ENCODE measurements around the gene STMN3.
"Not testable (repeated sequence)": the region's sequence is repeated elsewhere in the genome, so short reads cannot be mapped to it uniquely, and the experiment has no call there.

DNA sequence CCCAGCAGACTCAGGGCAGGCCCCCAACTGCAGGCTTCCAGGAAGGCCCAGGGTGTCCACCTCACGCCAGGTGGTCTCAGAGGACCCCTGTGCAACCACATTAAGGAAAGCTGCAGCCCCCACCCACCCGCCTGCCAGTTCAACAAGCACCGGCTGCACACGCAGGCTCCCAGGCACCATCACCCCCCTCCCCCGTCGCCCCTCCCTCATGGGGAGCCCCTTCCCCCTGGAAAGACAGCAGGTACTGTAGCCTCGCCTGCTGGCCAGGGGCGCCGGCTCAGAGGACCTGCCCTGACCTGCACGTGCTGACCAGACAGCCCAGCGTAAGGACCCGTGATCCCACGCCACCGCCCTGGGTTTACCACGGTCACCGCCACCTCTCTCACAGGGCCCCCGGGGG is 12.5 kb downstream of the STMN3 start:
- TF ChIP-seq, protein P1, sequence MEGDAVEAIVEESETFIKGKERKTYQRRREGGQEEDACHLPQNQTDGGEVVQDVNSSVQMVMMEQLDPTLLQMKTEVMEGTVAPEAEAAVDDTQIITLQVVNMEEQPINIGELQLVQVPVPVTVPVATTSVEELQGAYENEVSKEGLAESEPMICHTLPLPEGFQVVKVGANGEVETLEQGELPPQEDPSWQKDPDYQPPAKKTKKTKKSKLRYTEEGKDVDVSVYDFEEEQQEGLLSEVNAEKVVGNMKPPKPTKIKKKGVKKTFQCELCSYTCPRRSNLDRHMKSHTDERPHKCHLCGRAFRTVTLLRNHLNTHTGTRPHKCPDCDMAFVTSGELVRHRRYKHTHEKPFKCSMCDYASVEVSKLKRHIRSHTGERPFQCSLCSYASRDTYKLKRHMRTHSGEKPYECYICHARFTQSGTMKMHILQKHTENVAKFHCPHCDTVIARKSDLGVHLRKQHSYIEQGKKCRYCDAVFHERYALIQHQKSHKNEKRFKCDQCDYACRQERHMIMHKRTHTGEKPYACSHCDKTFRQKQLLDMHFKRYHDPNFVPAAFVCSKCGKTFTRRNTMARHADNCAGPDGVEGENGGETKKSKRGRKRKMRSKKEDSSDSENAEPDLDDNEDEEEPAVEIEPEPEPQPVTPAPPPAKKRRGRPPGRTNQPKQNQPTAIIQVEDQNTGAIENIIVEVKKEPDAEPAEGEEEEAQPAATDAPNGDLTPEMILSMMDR (IDR thresholded peaks at IDR 0.05): not testable (repeated sequence)
- not testable (repeated sequence) for TF ChIP-seq POLR2AphosphoS5 (IDR thresholded peaks at IDR 0.05; ENCODE audit: insufficient read depth in 1 of 2, low read depth in 1 of 2)

Data from vagina (tissue), 2 donors.